Keratinocyte (primary cell): ENCODE measurements around the gene PIK3IP1. TPM values are rescaled to one million over a fixed set of nuclear protein-coding genes. Genes with fewer than 3 reads are reported as not detected.

Source experiments
- DNase-seq: peaks from one replicate; pipeline ENCODE4 v3.0.0-alpha.2; 2011; ENCODE audit warnings: low read depth, missing footprints, low spot score
- FAIRE-seq: peaks from 2 replicates; lab custom pipeline; 2011; peaks lifted over from hg19 to GRCh38; lab: Jason Lieb, UNC
- H2AFZ ChIP-seq: 2 replicates; pipeline ENCODE4 v1.6.0; 2012; ENCODE audit warnings: low read length, control low read depth, inconsistent platforms; ENCODE audit not compliant: control insufficient read depth
- H3K27ac ChIP-seq: 2 replicates; pipeline ENCODE4 v1.5.1; 2011; ENCODE audit warnings: low read length; ENCODE audit not compliant: control insufficient read depth, insufficient read depth
- H3K27me3 ChIP-seq: 3 replicates; pipeline ENCODE4 v1.6.0; 2011; ENCODE audit warnings: low read length; ENCODE audit not compliant: control insufficient read depth, insufficient read depth; ENCODE audit errors: extremely low read depth
- H3K36me3 ChIP-seq, 2 experiments: 2 replicates in 1 of 2; 3 replicates in 1 of 2; pipeline ENCODE4 v1.5.1; 2011; ENCODE audit warnings: low read length in 2 of 2, mild to moderate bottlenecking in 1 of 2; ENCODE audit not compliant: control insufficient read depth in 2 of 2, insufficient read depth in 2 of 2; ENCODE audit errors: extremely low read depth in 1 of 2
- H3K4me1 ChIP-seq: 3 replicates; pipeline ENCODE4 v1.5.1; 2011; ENCODE audit warnings: low read length; ENCODE audit not compliant: control insufficient read depth, insufficient read depth; ENCODE audit errors: extremely low read depth
- H3K4me2 ChIP-seq: 3 replicates; pipeline ENCODE4 v1.6.0; 2011; ENCODE audit warnings: low read depth, low read length; ENCODE audit not compliant: control insufficient read depth, insufficient read depth; ENCODE audit errors: extremely low read depth
- H3K4me3 ChIP-seq, 3 experiments: fragments of 200-600 bp in 1 of 3; sonication (generic) in 1 of 3; 2 replicates in 2 of 3; 3 replicates in 1 of 3; pipeline ENCODE4 v1.5.1; 2011 to 2016; ENCODE audit warnings: low read length in 3 of 3, mild to moderate bottlenecking in 3 of 3, control low read depth in 2 of 3, inconsistent platforms in 1 of 3, low read depth in 1 of 3, mixed read lengths in 1 of 3, mixed run types in 1 of 3, moderate library complexity in 1 of 3; ENCODE audit not compliant: control insufficient read depth in 2 of 3, insufficient read depth in 2 of 3; ENCODE audit errors: extremely low read depth in 1 of 3
- H3K79me2 ChIP-seq: 2 replicates; pipeline ENCODE4 v1.6.0; 2012; ENCODE audit warnings: low read length; ENCODE audit not compliant: control insufficient read depth, insufficient read depth
- H3K9ac ChIP-seq: 3 replicates; pipeline ENCODE4 v1.6.0; 2011; ENCODE audit warnings: low read length; ENCODE audit not compliant: control insufficient read depth, insufficient read depth; ENCODE audit errors: extremely low read depth
- H3K9me1 ChIP-seq: 3 replicates; pipeline ENCODE4 v1.6.0; 2011; ENCODE audit warnings: low read length; ENCODE audit not compliant: control insufficient read depth, insufficient read depth; ENCODE audit errors: extremely low read depth
- H3K9me3 ChIP-seq: 2 replicates; pipeline ENCODE4 v1.5.1; 2012; ENCODE audit warnings: low read depth, low read length; ENCODE audit not compliant: control insufficient read depth
- H4K20me1 ChIP-seq: 3 replicates; pipeline ENCODE4 v1.6.0; 2011; ENCODE audit warnings: low read length; ENCODE audit not compliant: control insufficient read depth, insufficient read depth; ENCODE audit errors: extremely low read depth
- EZH2 ChIP-seq: IDR thresholded peaks from one replicate; pipeline ENCODE4 v1.6.1; 2012; ENCODE audit warnings: inconsistent platforms, mild to moderate bottlenecking, low read length, moderate library complexity
- dilution Hi-C: fragments of 300-500 bp; cut with MboI; formaldehyde crosslinking; loops from one replicate; pipeline ENCODE4 v1.7.0; 2020; ENCODE audit warnings: low sequenced_read_pairs; ENCODE audit not compliant: extremely low pct_ligation_motif_present
- polyA plus RNA-seq, 5 experiments: library from polyadenylated mRNA; depleted of rRNA in 3 of 5; stranded (reverse) in 3 of 5; stranded (forward) in 1 of 5; unstranded in 1 of 5; fragments of >200 nt; gene quantifications; 1 replicate in 1 of 5; 2 replicates in 3 of 5; 3 replicates in 1 of 5; pipeline versions ENCODE4 v1.2.1 to v1.2.3, GENCODE V29; 2011 to 2012; ENCODE audit warnings: missing spikeins in 2 of 5, low read depth in 1 of 5, low replicate concordance in 1 of 5
- TF ChIP-seq, protein P1 (sequence below), 3 experiments: IDR thresholded peaks in 1 of 3; conservative IDR thresholded peaks in 1 of 3; optimal IDR thresholded peaks in 1 of 3; 2 replicates in 2 of 3; 3 replicates in 1 of 3; pipeline versions ENCODE3 to v1.5.1; 2011; ENCODE audit warnings: low read length in 3 of 3, mild to moderate bottlenecking in 3 of 3, moderate library complexity in 2 of 3, control low read depth in 1 of 3, inconsistent platforms in 1 of 3; ENCODE audit not compliant: insufficient read depth in 2 of 3; ENCODE audit errors: extremely low read depth in 1 of 3

The PIK3IP1 gene
- polyA plus RNA-seq, 1 donor (not counting 4 experiments of a cell fraction or from before 2014, with no cell fraction given): 13.3 TPM

GRCh38 chr22:31281733-31282132 is 10.6 kb downstream of the PIK3IP1 start:
- H3K4me3 ChIP-seq: no peak overlapping the region
- H3K4me2 ChIP-seq: no peak overlapping the region
- no peaks in the 10 kb centered on the region for H3K9me3 ChIP-seq
- H3K9ac ChIP-seq: no peak overlapping the region
- H3K79me2 ChIP-seq: no peaks in the 10 kb centered on the region
- DNase-seq: no peak
- no peak for FAIRE-seq
- peaks cover 3% of the 10 kb centered on the region for H3K4me1 ChIP-seq
- no peak for TF ChIP-seq EZH2
- TF ChIP-seq, protein P1, sequence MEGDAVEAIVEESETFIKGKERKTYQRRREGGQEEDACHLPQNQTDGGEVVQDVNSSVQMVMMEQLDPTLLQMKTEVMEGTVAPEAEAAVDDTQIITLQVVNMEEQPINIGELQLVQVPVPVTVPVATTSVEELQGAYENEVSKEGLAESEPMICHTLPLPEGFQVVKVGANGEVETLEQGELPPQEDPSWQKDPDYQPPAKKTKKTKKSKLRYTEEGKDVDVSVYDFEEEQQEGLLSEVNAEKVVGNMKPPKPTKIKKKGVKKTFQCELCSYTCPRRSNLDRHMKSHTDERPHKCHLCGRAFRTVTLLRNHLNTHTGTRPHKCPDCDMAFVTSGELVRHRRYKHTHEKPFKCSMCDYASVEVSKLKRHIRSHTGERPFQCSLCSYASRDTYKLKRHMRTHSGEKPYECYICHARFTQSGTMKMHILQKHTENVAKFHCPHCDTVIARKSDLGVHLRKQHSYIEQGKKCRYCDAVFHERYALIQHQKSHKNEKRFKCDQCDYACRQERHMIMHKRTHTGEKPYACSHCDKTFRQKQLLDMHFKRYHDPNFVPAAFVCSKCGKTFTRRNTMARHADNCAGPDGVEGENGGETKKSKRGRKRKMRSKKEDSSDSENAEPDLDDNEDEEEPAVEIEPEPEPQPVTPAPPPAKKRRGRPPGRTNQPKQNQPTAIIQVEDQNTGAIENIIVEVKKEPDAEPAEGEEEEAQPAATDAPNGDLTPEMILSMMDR (optimal IDR thresholded peaks at IDR 0.05 in 1 of 3, IDR thresholded peaks at IDR 0.05 in 1 of 3, conservative IDR thresholded peaks at IDR 0.05 in 1 of 3; ENCODE audit: extremely low read depth in 1 of 3, insufficient read depth in 2 of 3, low read length in 3 of 3): no peak
- no peak overlapping the region for H2AFZ ChIP-seq
- no peaks in the 10 kb centered on the region for H4K20me1 ChIP-seq
- no peaks in the 10 kb centered on the region for H3K9me1 ChIP-seq
- H3K36me3 ChIP-seq: peaks cover 23 to 44% of the 10 kb centered on the region in 2 experiments
- no peak overlapping the region for H3K27ac ChIP-seq
- H3K27me3 ChIP-seq: no peaks in the 10 kb centered on the region
- dilution Hi-C loops: no loop called here

DNA sequence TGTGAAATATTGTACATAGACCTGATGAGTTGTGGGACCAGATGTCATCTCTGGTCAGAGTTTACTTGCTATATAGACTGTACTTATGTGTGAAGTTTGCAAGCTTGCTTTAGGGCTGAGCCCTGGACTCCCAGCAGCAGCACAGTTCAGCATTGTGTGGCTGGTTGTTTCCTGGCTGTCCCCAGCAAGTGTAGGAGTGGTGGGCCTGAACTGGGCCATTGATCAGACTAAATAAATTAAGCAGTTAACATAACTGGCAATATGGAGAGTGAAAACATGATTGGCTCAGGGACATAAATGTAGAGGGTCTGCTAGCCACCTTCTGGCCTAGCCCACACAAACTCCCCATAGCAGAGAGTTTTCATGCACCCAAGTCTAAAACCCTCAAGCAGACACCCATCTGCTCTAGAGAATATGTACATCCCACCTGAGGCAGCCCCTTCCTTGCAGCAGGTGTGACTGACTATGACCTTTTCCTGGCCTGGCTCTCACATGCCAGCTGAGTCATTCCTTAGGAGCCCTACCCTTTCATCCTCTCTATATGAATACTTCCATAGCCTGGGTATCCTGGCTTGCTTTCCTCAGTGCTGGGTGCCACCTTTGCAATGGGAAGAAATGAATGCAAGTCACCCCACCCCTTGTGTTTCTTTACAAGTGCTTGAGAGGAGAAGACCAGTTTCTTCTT is 12.3 kb downstream of the PIK3IP1 start:
- DNase-seq (no peak), FAIRE-seq (peak; percentile 41)
- Histone ChIP-seq H2AFZ (no peak overlapping the region), H3K9me3 (no peaks in the 10 kb centered on the region), H3K27ac (no peak overlapping the region), H3K4me1 (peaks cover 3% of the 10 kb centered on the region), H3K4me3 (no peak overlapping the region), H3K36me3 (peaks cover 26 to 44% of the 10 kb centered on the region in 2 experiments), H3K79me2 (no peaks in the 10 kb centered on the region), H3K9ac (no peak overlapping the region), H3K9me1 (no peaks in the 10 kb centered on the region), H4K20me1 (no peaks in the 10 kb centered on the region), H3K4me2 (no peak overlapping the region), H3K27me3 (no peaks in the 10 kb centered on the region)
- TF ChIP-seq EZH2: no peak
- TF ChIP-seq, protein P1 (optimal IDR thresholded peaks at IDR 0.05 in 1 of 3, IDR thresholded peaks at IDR 0.05 in 1 of 3, conservative IDR thresholded peaks at IDR 0.05 in 1 of 3; ENCODE audit: extremely low read depth in 1 of 3, insufficient read depth in 2 of 3, low read length in 3 of 3): no peak
- dilution Hi-C loops: no loop called here
